ENCODE results near the gene HIGD1C. TPM values are rescaled to one million over a fixed set of nuclear protein-coding genes. Genes with fewer than 3 reads are reported as not detected.

The HIGD1C gene
- total and polyA plus RNA-seq, 12 donors: not detected

GRCh38 chr12:50990791-50991190 lies 38.4 kb downstream of the HIGD1C start:
- no peak for TF ChIP-seq CTCF (IDR thresholded peaks at IDR 0.05)
- TF ChIP-seq POLR2A (IDR thresholded peaks at IDR 0.05): no peak
- intact Hi-C loops (cut with DNase I): no loop called here
- no peak for DNase-seq
- Histone ChIP-seq H3K4me1 (replicated peaks in 1 of 2) (peaks cover 3 to 11% of the 10 kb centered on the region in 2 donors), H3K27ac (no peak overlapping the region), H3K9me3 (replicated peaks in 1 of 3) (no peaks in the 10 kb centered on the region), H3K27me3 (no peaks in the 10 kb centered on the region), H3K4me3 (no peak overlapping the region), H3K36me3 (replicated peaks in 1 of 2) (peaks cover 0 to 82% of the 10 kb centered on the region in 2 donors)
- WGBS, 4 donors: 82 to 94% (median 91%) methylated on average over 2 to 3 of the region's 3 CpGs

GRCh38 chr12:50991291-50991690 lies 38.9 kb downstream of the HIGD1C start:
- no peaks in the 10 kb centered on the region for H3K27me3 ChIP-seq
- intact Hi-C loops (cut with DNase I): no loop called here
- no peak for TF ChIP-seq CTCF (IDR thresholded peaks at IDR 0.05)
- TF ChIP-seq POLR2A (IDR thresholded peaks at IDR 0.05): no peak
- H3K4me1 ChIP-seq (replicated peaks in 1 of 2): peaks cover 0 to 6% of the 10 kb centered on the region in 2 donors
- H3K4me3 ChIP-seq: no peak overlapping the region
- no peak for DNase-seq
- H3K27ac ChIP-seq: no peak overlapping the region
- H3K9me3 ChIP-seq (replicated peaks in 1 of 3): no peaks in the 10 kb centered on the region
- WGBS, 4 donors: 76 to 84% (median 81%) methylated on average over 6 of the region's 6 CpGs
- peaks cover 0 to 87% of the 10 kb centered on the region in 2 donors for H3K36me3 ChIP-seq (replicated peaks in 1 of 2)

GRCh38 chr12:50992819-50993218 lies 40.5 kb downstream of the HIGD1C start:
- H3K4me3 ChIP-seq: no peak overlapping the region
- intact Hi-C loops (cut with DNase I): no loop called here
- H3K9me3 ChIP-seq (replicated peaks in 1 of 3): no peaks in the 10 kb centered on the region
- DNase-seq: peak in 5 of 7 donors; percentile 22 to 58 (median 47)
- no peak for TF ChIP-seq CTCF (IDR thresholded peaks at IDR 0.05)
- no peak for TF ChIP-seq POLR2A (IDR thresholded peaks at IDR 0.05)
- no peaks in the 10 kb centered on the region for H3K4me1 ChIP-seq (replicated peaks in 1 of 2)
- peaks cover 0 to 95% of the 10 kb centered on the region in 2 donors for H3K36me3 ChIP-seq (replicated peaks in 1 of 2)
- no peaks in the 10 kb centered on the region for H3K27me3 ChIP-seq
- H3K27ac ChIP-seq: no peak overlapping the region
- 25 to 35% (median 28%) methylated on average over 2 of the region's 2 CpGs for WGBS, 4 donors

- intact Hi-C loops (cut with DNase I): no loop called here
- H3K27me3 ChIP-seq: no peaks in the 10 kb centered on the region
- peak in 1 of 7 donors; percentile 20 for DNase-seq
- H3K36me3 ChIP-seq (replicated peaks in 1 of 2): peaks cover 0 to 67% of the 10 kb centered on the region in 2 donors
- H3K4me3 ChIP-seq: no peak overlapping the region
- no peak for TF ChIP-seq POLR2A (IDR thresholded peaks at IDR 0.05)
- TF ChIP-seq CTCF (IDR thresholded peaks at IDR 0.05): no peak
- H3K27ac ChIP-seq: no peak overlapping the region
- H3K9me3 ChIP-seq (replicated peaks in 1 of 3): no peaks in the 10 kb centered on the region
- peaks cover 0 to 4% of the 10 kb centered on the region in 2 donors for H3K4me1 ChIP-seq (replicated peaks in 1 of 2)
- WGBS, 4 donors: 70 to 92% (median 87%) methylated on average over 4 of the region's 4 CpGs
These were observed 46.7 kb downstream of the HIGD1C start for GRCh38 chr12:50999093-50999492.

Data from adrenal gland (tissue), 12 donors.